Measurements from ENCODE around the gene GALP.
"Not testable (repeated sequence)": the region's sequence is repeated elsewhere in the genome, so short reads cannot be mapped to it uniquely, and the experiment has no call there.

Gene GALP

GRCh38 chr19:56193981-56194640 is 18.3 kb downstream of the GALP start:
- no peak for DNase-seq

- DNase-seq, result not testable (repeated sequence)
Measured at GRCh38 chr19:56197646-56198045, 21.8 kb downstream of the GALP start, which contains the start of gene ZSCAN5B. ZSCAN5B (minus strand) TSS chr19:56197783; CDS start chr19:56193052, 4,731 bp downstream.

DNA sequence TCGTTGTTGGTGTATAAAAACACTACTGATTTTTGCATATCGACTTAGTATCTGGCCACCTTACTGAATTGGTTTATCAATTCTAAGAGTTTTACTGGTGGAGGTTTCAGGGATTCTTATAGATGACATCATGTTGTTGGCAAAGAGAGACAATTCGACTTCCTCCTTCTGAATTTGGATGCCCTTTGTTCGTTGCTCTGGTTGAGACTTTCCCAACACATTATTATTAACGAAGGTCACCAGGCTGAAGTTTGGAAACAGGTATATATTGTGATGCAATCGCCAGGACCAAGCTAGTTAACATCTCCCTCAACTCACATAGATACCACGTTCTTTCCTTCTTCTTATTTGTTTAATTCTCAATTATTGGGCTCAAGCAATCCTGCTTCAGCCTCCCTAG is 23.9 kb downstream of the GALP start:
- DNase-seq, result no peak

GRCh38 chr19:56201973-56202372 is 26.2 kb downstream of the GALP start, which contains the start of gene ZSCAN5C:
ZSCAN5C (plus strand) TSS chr19:56202273; CDS start chr19:56205914, 3,641 bp downstream.
- DNase-seq, result no peak

DNA sequence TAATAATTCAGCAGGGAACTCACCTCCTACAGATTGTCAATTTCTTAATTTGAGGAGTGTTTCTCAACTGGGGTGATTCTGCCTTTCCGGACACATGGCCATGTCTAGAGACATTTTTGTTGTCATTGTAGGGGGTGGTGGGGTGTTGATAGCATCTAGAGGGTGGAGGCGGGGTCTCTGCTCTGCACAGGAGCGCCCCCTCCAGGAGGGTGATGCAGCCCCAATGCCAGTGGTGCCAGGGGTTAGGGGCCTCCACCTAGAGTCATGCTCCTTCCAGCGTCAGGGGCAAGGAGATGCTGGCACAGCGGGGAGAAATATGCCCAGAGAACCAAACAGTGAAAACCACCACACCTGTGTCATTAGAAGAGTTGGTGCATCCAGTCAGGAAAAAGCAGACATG is 31.8 kb downstream of the GALP start:
- not testable (repeated sequence) for DNase-seq

GRCh38 chr19:56209091-56209490 is 33.3 kb downstream of the GALP start:
- DNase-seq, result no peak

DNA sequence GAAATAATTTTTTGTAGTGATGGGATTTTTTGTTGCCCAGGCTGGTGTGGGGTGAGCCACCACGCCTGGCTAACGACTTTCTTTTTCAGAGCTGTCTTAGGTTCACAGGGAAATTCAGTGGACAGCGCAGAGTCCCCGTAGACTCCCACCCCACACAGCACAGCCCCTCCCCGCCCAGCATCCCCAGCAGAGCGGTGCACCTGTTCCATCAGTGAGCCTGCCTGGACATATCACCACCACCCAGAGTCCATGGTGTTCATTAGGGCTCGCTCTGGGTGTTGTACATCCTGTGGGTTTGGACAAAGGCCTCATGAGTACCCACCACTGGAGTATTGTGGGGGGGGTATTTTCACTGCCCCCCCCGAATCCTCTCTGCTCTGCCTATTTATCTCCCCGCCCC is 34.2 kb downstream of the GALP start:
- not testable (repeated sequence) for DNase-seq

DNA sequence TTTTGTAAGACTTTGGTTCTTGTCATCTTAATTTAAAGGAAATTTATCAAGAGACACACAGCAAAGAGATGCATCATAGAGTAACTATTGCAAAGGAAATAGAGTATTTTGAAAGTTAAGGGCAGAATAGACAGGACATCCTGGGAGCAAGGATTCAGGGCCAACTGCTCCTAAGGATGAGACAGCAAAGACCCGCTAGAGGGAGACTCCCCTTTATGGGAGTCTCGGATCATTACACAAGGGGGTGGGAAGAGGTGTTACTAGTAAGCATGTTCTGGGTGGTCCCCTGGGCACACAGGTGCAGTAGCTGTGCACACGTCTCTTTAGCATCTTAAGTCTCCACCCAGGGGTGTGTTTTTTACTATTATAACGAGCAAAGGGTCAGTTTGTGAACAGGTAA is 35.9 kb downstream of the GALP start:
- no peak for DNase-seq

DNA sequence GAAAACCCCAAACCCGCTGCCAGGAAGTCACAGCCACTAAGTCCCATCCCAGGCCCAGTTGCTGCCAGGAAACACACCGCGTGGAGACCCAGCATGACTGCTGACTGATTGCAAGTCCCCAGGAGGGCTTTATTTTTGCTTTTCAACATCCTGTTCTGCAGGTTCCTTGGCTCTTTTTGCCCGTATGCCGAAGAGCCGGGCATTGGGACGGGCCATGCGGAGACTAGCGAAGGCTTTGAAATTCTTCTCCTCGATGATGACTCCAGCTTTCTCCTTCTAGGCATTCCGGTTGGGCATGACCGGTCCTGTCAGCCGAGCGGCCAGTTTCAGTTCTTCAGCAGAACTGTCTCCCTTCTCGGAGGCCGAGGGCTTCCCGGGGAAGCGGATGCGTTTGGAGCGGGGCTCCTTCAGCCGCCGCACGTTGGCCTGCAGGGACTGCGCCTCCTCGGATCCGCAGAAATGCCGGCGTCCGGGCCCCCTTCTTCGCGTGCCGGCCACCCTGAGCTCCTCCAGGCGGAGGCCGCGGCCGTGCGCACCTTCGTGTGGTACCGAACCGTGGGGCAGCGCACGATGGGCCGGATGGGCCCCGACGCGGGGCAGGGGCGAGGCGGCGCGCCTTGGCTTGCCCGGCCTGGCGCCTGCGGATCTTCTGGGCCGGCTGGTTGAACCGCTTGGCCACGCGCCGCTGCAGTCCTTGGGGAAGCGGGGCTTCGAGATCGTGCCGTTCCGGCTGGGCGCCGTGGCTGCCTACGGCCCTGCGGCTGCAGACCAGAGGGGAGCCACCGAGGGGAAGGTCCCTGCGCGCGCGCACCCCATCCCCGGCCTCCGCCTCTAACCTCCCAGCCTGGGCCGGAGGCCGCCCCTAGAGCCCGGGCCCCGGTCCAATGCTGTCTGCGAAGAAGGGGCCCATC is 41.5 kb downstream of the GALP start:
- no peak for DNase-seq

DNA sequence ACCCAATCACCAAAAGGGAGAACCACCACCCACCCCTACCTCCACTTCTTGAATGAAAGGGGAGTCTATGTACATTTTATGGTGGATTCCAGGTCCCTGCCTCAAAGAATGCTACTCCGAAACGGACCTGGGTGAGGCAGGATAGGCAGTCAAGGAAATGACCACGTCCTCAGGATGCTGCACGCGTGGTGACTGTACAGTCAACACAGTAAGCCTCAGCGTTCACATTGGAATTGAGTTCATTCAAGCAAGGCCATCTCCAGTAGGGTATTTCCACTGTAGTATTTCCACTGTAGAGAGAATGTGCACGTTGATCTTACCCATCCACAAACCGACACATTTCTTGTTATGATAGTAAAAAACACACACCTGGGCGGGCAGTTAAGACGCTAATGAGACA is 43.2 kb downstream of the GALP start:
- no peak for DNase-seq

DNA sequence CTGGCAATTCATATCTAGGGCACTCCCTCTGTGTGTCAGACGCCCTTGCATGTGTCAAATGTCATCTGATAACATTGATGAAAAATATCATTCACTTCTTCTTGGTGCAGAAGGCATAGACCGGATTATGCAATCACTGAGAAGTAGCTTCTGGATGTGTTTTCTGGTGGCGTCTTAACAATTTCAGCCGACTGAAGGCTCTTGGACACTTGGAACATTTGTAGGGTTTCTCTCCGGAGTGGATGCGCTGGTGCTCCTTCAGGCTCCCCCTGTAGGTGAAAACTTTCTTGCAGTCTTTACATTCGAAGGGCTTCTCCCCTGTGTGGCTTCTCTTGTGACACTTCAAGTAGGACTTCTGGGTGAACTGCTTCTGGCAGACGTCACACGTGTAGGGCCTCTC is 45.6 kb downstream of the GALP start:
- not testable (repeated sequence) for DNase-seq

DNA sequence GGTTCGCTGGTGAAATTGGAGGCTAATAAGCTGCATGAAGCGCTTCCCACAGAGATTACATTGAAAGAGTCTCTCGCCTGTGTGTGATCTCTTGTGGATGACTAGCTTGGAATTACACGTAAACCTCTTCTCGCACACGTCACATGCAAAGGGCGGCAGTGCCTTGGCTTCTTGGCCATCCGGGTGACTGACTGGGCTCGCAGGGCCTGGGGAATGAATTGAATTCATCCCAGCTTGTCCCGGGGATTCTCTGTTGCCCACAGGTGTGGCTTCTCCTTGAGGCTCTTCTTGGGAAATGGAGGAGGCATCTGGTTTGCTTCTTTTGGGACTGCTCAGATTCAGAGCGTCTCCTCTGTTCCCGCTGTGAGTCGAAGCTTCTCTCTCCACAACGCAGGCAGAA is 46.0 kb downstream of the GALP start:
- DNase-seq, result no peak

DNA sequence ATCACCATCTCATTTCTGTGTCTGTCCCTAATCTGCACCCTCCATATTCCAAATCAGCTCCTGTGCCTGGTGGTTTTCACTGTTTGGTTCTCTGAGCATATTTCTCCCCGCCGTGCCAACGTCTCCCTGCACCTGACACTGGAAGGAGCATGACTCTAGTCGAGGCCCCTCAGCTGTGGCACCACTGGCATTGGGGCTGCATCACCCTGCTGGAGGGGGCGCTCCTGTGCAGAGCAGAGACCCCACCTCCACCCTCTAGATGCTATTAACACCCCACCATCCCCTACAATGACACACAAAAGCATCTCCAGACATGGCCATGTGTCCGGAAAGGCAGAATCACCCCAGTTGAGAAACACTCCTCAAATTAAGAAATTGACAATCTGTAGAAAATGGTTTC is 47.1 kb downstream of the GALP start:
- no peak for DNase-seq

- no peak for DNase-seq
Measured at GRCh38 chr19:56223481-56223880, 47.7 kb downstream of the GALP start.
